ENCODE measurements around the gene VASH2.
A peak's percentile ranks its signal among the peaks of the same experiment; 100 is the strongest.

Gene VASH2

DNA sequence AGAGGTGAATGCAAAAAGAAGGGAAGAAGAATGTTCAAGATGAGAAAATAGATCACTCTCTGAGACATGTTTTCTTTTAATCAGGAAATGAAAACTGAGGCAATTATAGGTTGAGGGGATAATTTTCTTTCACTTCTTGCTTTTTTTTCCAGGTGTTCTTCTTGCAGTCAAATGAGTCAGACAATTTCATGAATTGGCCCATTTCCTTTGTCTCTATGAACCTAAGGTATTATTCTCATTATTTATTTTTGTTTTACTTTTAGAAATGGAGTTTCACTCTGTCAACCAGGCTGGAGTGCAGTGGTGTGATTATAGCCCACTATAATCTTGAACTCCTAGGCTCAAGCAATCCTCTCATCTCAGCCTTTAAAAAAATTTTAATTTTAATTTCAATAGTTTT is 3.5 kb upstream of the VASH2 start:
- Histone ChIP-seq H3K4me3 (ENCODE audit: insufficient read depth, low read length, poor library complexity, severe bottlenecking) (no peak overlapping the region), H3K27ac (ENCODE audit: low read depth, low read length) (no peak overlapping the region), H3K36me3 (ENCODE audit: low read length) (no peaks in the 10 kb centered on the region), H3K9ac (ENCODE audit: low read length) (no peak overlapping the region), H3K9me2 (replicated peaks; ENCODE audit: insufficient read depth, low read length) (no peaks in the 10 kb centered on the region), H2AFZ (ENCODE audit: low read depth, low read length, severe bottlenecking) (no peak overlapping the region), H4K20me1 (ENCODE audit: low read depth, low read length) (no peaks in the 10 kb centered on the region), H3K27me3 (ENCODE audit: low read length) (no peaks in the 10 kb centered on the region), H3K4me2 (ENCODE audit: low read depth, low read length, poor library complexity, severe bottlenecking) (no peak overlapping the region), H3K9me3 (ENCODE audit: insufficient read depth, low read length) (no peaks in the 10 kb centered on the region), H3F3A (ENCODE audit: insufficient read depth) (no peaks in the 10 kb centered on the region), H3K79me2 (ENCODE audit: insufficient read depth, low read length) (no peaks in the 10 kb centered on the region)
- TF ChIP-seq CTCF (IDR thresholded peaks at IDR 0.05; ENCODE audit: insufficient read depth, low read length, poor library complexity, severe bottlenecking) = no peak
- no peak for TF ChIP-seq EZH2phosphoT487 (conservative IDR thresholded peaks at IDR 0.05; ENCODE audit: low read length)

GRCh38 chr1:212949771-212950170 is 570 bp upstream of the VASH2 start:
- Histone ChIP-seq H3K36me3 (ENCODE audit: low read length) (no peaks in the 10 kb centered on the region), H3K27me3 (ENCODE audit: low read length) (no peaks in the 10 kb centered on the region), H3F3A (ENCODE audit: insufficient read depth) (no peaks in the 10 kb centered on the region), H3K9ac (ENCODE audit: low read length) (peak overlapping the region; percentile 48), H4K20me1 (ENCODE audit: low read depth, low read length) (no peaks in the 10 kb centered on the region), H2AFZ (ENCODE audit: low read depth, low read length, severe bottlenecking) (peak overlapping the region; percentile 69), H3K9me3 (ENCODE audit: insufficient read depth, low read length) (no peaks in the 10 kb centered on the region), H3K4me3 (ENCODE audit: insufficient read depth, low read length, poor library complexity, severe bottlenecking) (peak overlapping the region; percentile 48), H3K27ac (ENCODE audit: low read depth, low read length) (no peak overlapping the region), H3K4me2 (ENCODE audit: low read depth, low read length, poor library complexity, severe bottlenecking) (peak overlapping the region; percentile 70), H3K79me2 (ENCODE audit: insufficient read depth, low read length) (no peaks in the 10 kb centered on the region), H3K9me2 (replicated peaks; ENCODE audit: insufficient read depth, low read length) (no peaks in the 10 kb centered on the region)
- TF ChIP-seq EZH2phosphoT487 (conservative IDR thresholded peaks at IDR 0.05; ENCODE audit: low read length) (no peak), CTCF (IDR thresholded peaks at IDR 0.05; ENCODE audit: insufficient read depth, low read length, poor library complexity, severe bottlenecking) (no peak)

DNA sequence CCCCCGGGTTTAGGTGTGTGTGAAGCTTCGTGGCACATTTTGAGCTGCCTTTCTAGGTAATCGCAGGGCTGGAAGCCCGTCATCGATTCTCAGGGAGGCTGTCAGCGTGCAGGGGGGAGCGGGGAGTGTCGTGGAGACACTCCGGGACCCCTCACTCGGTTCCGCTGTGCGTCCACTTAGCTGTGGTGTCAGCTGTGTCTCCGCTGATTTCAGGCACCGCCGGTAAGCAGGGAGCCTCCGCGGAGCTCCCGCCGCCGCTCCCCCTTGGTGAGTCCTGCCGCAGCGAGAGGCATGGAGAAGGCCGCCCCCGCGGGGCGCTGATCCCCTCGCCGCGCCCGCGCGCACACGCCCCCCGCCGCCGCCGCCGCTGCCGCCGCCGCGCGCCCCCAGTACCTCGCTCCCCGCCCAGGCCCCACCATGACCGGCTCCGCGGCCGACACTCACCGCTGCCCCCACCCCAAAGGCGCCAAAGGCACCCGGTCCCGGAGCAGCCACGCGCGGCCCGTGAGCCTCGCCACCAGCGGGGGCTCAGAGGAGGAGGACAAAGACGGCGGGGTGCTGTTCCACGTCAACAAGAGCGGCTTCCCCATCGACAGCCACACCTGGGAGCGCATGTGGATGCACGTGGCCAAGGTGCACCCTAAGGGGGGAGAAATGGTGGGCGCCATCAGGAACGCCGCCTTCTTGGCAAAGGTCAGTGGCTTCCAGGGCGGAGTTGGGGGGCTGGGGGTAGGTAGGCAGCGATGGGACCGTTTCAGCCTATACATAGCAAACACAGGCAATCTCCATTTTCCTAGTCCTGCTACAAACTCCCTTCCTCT is 995 bp downstream of the VASH2 start:
- Histone ChIP-seq H3K27me3 (ENCODE audit: low read length) (no peaks in the 10 kb centered on the region), H3K9ac (ENCODE audit: low read length) (peak overlapping the region; percentile 48; the same call in 1 of the 2 replicates)
- TF ChIP-seq CTCF (IDR thresholded peaks at IDR 0.05; ENCODE audit: insufficient read depth, low read length, poor library complexity, severe bottlenecking) = no peak
- TF ChIP-seq EZH2phosphoT487 (conservative IDR thresholded peaks at IDR 0.05; ENCODE audit: low read length) = no peak

More for the DNA sequence above, 995 bp downstream of the VASH2 start:
- Histone ChIP-seq H3K9me2 (replicated peaks; ENCODE audit: insufficient read depth, low read length) (no peaks in the 10 kb centered on the region), H3K79me2 (ENCODE audit: insufficient read depth, low read length) (no peaks in the 10 kb centered on the region), H3K27ac (ENCODE audit: low read depth, low read length) (no peak overlapping the region), H2AFZ (ENCODE audit: low read depth, low read length, severe bottlenecking) (peak overlapping the region; percentile 69), H3F3A (ENCODE audit: insufficient read depth) (no peaks in the 10 kb centered on the region), H3K4me3 (ENCODE audit: insufficient read depth, low read length, poor library complexity, severe bottlenecking) (peak overlapping the region; percentile 48), H4K20me1 (ENCODE audit: low read depth, low read length) (no peaks in the 10 kb centered on the region), H3K9me3 (ENCODE audit: insufficient read depth, low read length) (no peaks in the 10 kb centered on the region), H3K4me2 (ENCODE audit: low read depth, low read length, poor library complexity, severe bottlenecking) (peak overlapping the region; percentile 70), H3K36me3 (ENCODE audit: low read length) (no peaks in the 10 kb centered on the region)
